Retinal pigment epithelial cell (primary cell): ENCODE results near the gene DMAC2L.

Experiments
- DNase-seq: peaks from one replicate; pipeline ENCODE4 v3.0.0-alpha.2; 2010; ENCODE audit warnings: low read depth
- H3K4me3 ChIP-seq: 2 replicates; pipeline ENCODE4 v1.5.1; 2011; ENCODE audit warnings: mild to moderate bottlenecking, low read length, control low read depth, moderate library complexity
- TF ChIP-seq, protein P1 (sequence below): conservative IDR thresholded peaks from 2 replicates; pipeline ENCODE4 v1.5.1; 2011; ENCODE audit warnings: low read depth, low read length, control low read depth, inconsistent platforms

DMAC2L gene

DNA sequence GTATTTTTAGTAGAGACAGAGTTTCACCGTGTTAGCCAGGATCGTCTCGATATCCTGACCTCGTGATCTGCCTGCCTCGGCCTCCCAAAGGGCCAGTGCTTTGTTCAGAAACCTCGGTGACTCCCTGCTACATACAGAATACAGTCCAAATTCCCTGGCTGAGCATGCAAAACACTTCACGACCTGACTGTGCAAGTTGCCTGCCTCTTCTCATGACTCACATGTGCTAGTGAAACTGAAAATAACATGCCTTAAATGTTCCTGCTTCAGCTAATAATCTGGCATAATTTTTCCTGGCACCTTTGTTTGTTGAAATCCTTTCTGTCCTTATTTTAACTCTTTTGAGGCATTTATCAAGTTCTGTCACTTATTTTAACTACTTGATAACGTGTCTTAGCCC is 8.2 kb downstream of the DMAC2L start:
- TF ChIP-seq, protein P1, sequence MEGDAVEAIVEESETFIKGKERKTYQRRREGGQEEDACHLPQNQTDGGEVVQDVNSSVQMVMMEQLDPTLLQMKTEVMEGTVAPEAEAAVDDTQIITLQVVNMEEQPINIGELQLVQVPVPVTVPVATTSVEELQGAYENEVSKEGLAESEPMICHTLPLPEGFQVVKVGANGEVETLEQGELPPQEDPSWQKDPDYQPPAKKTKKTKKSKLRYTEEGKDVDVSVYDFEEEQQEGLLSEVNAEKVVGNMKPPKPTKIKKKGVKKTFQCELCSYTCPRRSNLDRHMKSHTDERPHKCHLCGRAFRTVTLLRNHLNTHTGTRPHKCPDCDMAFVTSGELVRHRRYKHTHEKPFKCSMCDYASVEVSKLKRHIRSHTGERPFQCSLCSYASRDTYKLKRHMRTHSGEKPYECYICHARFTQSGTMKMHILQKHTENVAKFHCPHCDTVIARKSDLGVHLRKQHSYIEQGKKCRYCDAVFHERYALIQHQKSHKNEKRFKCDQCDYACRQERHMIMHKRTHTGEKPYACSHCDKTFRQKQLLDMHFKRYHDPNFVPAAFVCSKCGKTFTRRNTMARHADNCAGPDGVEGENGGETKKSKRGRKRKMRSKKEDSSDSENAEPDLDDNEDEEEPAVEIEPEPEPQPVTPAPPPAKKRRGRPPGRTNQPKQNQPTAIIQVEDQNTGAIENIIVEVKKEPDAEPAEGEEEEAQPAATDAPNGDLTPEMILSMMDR = no peak
- no peak overlapping the region for H3K4me3 ChIP-seq
- no peak for DNase-seq

DNA sequence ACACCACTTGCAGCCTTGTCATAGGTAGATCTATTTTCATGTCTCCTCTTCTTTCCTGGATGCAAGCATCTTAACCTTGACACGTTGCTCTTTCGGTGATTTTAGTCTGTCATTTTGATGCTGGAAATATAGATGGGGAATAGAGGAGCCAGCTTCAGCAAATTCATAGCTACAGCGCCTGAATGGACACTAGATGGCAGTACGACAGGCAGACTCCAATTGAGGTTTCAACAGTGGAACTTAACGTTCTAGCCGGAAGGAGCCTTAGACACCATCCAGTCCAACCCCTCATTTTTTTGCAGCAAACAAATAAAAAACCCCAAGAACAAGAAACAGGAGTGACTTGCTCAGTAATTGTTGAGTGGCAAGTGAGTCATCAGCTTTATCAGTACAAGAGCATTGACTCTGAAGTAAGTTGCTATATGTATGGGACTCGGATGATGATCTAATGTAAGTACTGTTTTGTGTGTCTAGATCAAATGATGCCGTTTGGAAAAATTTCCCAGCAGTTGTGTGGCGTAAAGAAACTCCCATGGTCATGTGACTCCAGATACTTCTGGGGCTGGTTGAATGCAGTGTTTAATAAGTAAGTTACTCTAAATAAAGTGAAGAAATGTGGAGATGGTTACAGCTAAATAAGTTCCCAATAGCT is 9.0 kb downstream of the DMAC2L start:
- peak overlapping the region; percentile 29 for H3K4me3 ChIP-seq
- TF ChIP-seq, protein P1 = peak; percentile 96
- DNase-seq = peak; percentile 89

DNA sequence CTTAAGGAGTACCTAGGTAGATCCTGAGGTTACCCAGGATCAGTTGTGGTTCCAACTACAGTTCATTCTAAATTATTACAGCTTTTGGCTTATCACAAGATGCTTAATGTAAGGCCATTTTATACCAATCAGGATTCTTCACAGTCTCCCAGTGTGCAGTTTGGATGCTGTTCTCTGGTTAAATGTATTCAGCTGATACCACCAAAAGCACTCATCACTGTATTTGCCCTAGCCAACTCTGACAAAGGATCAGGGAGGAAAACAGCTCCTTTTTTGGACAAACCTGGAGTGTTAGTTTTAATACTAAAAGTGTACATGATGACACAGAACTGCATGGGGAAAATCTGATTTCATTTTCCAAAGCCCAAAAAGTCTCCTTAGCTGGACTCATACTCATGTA is 19.5 kb downstream of the DMAC2L start:
- no peak for DNase-seq

DNA sequence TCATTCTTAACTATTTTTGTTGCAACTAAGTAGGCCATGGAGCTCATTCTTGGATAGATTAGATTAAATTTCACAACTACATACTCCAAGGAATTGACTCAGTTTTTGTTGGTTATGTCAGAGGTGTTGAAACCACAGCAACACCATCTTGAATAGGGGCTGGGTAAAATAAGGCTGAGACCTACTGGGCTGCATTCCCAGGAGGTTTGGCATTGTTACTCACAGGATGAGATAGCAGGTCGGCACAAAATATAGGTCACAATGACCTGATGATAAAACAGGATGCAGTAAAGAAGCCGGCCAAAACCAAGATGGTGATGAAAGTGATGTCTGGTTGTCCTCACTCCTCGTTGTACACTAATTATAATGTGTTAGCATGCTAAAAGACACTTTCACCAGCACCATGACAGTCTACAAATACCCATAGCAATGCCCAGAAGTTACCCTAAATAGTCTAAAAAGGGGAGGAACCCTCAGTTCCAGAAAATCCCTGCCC is 20.9 kb downstream of the DMAC2L start:
- H3K4me3 ChIP-seq = no peak overlapping the region
- DNase-seq = no peak
- TF ChIP-seq, protein P1 = no peak

More for the DNA sequence above, 19.5 kb downstream of the DMAC2L start:
- no peak overlapping the region for H3K4me3 ChIP-seq
- TF ChIP-seq, protein P1 = no peak

DNA sequence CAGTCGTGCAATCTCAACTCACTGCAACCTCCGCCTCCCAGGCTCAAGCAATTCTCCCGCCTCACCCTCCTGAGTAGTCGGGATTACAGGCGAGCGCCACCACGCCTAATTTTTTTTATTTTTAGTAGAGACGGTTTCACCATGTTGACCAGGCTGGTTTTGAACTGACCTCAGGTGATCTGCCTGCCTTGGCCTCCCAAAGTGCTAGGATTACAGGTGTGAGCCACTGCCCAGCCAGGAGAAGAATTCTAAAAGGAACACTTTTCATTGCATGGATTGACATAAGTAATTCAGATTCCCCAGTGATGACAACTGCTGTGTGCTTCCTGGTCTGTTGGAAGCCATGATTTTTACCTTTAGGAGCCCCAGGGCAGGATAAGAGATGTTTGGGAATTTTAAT is 22.1 kb downstream of the DMAC2L start:
- H3K4me3 ChIP-seq = no peak overlapping the region
- TF ChIP-seq, protein P1 = no peak
- no peak for DNase-seq

DNA sequence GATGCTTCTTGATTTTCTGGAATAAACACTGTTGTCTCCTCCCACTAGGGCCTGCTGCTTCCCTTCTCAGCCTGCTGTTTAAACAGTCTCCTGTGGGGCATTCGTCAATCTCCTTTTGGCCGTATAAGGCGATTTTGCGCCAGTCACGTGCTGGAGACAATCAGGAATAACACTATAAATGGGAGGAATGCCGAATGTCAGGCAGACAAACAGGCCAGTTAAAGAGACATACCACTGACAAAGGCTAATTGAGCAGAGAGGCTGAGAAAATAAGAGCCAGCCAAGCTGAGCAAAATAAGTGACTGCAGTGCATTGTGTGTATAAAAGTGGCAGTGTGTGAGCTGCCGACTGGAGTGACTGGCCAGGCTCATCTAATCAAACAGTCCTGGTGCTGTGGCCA is 23.3 kb downstream of the DMAC2L start:
- H3K4me3 ChIP-seq = no peak overlapping the region
- peak; percentile 74 for DNase-seq
- TF ChIP-seq, protein P1 = peak; percentile 13
